ENCODE results near the gene EXTL1. TPM values are rescaled to one million over a fixed set of nuclear protein-coding genes. Genes with fewer than 3 reads are reported as not detected.

Gene EXTL1
- total and polyA plus RNA-seq, 2 donors (not counting 3 experiments of a cell fraction or from before 2014, with no cell fraction given) = not detected

GRCh38 chr1:26025517-26025916 is 3.9 kb downstream of the EXTL1 start:
- FAIRE-seq = no peak

GRCh38 chr1:26027716-26028489 is 6.3 kb downstream of the EXTL1 start:
- H3K27me3 ChIP-seq (ENCODE audit: control insufficient read depth in 2 of 2, insufficient read depth in 2 of 2, low read length in 2 of 2) = peaks cover 0 to under 1% of the 10 kb centered on the region in 2 experiments
- H3K9ac ChIP-seq (replicated peaks; ENCODE audit: extremely low read depth, insufficient read depth, low read length) = no peak overlapping the region
- H3K9me1 ChIP-seq (replicated peaks; ENCODE audit: control insufficient read depth, extremely low read depth, insufficient read depth, low read length) = no peaks in the 10 kb centered on the region
- ChIA-PET CTCF (interaction anchor here (0.5 to 2.3 kb wide), 4 partner anchors 9 to 141 kb away, joined by 3 to 7 read pairs (median 6); partner anchors contain the start of gene PAFAH2), POLR2A (no interaction called here)
- intact Hi-C loops (cut with micrococcal nuclease) = no loop called here
- dilution Hi-C loops (cut with MboI; ENCODE audit: extremely low pct_ligation_motif_present, low sequenced_read_pairs) = no loop called here
- no peaks in the 10 kb centered on the region for H3K4me1 ChIP-seq (ENCODE audit: control insufficient read depth, extremely low read depth, insufficient read depth, low read length)
- DNase-seq (ENCODE audit: low read depth, low spot score) (no peak), FAIRE-seq (no peak)
- BruUV-seq (replicated peaks) = no TSS peak
- no peak overlapping the region for H3K4me2 ChIP-seq (ENCODE audit: insufficient read depth, low read length)
- H3K4me3 ChIP-seq (replicated peaks in 1 of 3; ENCODE audit: insufficient read depth in 1 of 3, low read depth in 1 of 3, low read length in 3 of 3) = no peak overlapping the region
- no peak overlapping the region for H2AFZ ChIP-seq (ENCODE audit: low read depth, low read length)
- TF ChIP-seq JUN (IDR thresholded peaks at IDR 0.05; ENCODE audit: borderline replicate concordance, insufficient read depth, insufficient read length, low read depth) (no peak), MAX (IDR thresholded peaks at IDR 0.05; ENCODE audit: insufficient read depth, insufficient read length) (no peak), GATA2 (IDR thresholded peaks at IDR 0.05; ENCODE audit: insufficient read depth, insufficient read length, low read depth, low read length) (no peak), FOS (IDR thresholded peaks at IDR 0.05; ENCODE audit: borderline replicate concordance, insufficient read depth, low read length) (no peak), MYC (IDR thresholded peaks at IDR 0.05; ENCODE audit: low read depth, low read length) (no peak), POLR2AphosphoS5 (IDR thresholded peaks at IDR 0.05; ENCODE audit: insufficient read depth, low read depth, low read length) (no peak), CTCF (IDR thresholded peaks at IDR 0.05; ENCODE audit: extremely low read depth in 1 of 2, insufficient read depth in 1 of 2, low read depth in 1 of 2, low read length in 2 of 2) (no peak), EZH2 (IDR thresholded peaks at IDR 0.05; ENCODE audit: borderline replicate concordance, low read depth, low read length, severe bottlenecking) (no peak), POLR2A (IDR thresholded peaks at IDR 0.05; ENCODE audit: low read depth, low read length) (no peak)
- H4K20me1 ChIP-seq (replicated peaks; ENCODE audit: control insufficient read depth, extremely low read depth, insufficient read depth, low read length) = no peaks in the 10 kb centered on the region
- no peaks in the 10 kb centered on the region for H3K9me3 ChIP-seq (replicated peaks; ENCODE audit: control insufficient read depth, insufficient read depth, low read length)
- H3K27ac ChIP-seq (ENCODE audit: insufficient read depth, low read depth, low read length) = no peak overlapping the region
- no peaks in the 10 kb centered on the region for H3K36me3 ChIP-seq (ENCODE audit: control insufficient read depth in 2 of 2, extremely low read depth in 1 of 2, insufficient read depth in 2 of 2, low read length in 2 of 2)
- no peaks in the 10 kb centered on the region for H3K79me2 ChIP-seq (ENCODE audit: control insufficient read depth, insufficient read depth, low read length)

More at GRCh38 chr1:26025517-26025916, 3.9 kb downstream of the EXTL1 start:
- no peaks in the 10 kb centered on the region for H3K79me2 ChIP-seq (ENCODE audit: control insufficient read depth, insufficient read depth, low read length)
- H4K20me1 ChIP-seq (replicated peaks; ENCODE audit: control insufficient read depth, extremely low read depth, insufficient read depth, low read length) = no peaks in the 10 kb centered on the region
- no peak for DNase-seq (ENCODE audit: low read depth, low spot score)
- no peak overlapping the region for H2AFZ ChIP-seq (ENCODE audit: low read depth, low read length)
- dilution Hi-C loops (cut with MboI; ENCODE audit: extremely low pct_ligation_motif_present, low sequenced_read_pairs) (no loop called here), intact Hi-C loops (cut with micrococcal nuclease) (no loop called here)
- ChIA-PET POLR2A (no interaction called here), CTCF (no interaction called here)
- no peaks in the 10 kb centered on the region for H3K36me3 ChIP-seq (ENCODE audit: control insufficient read depth in 2 of 2, extremely low read depth in 1 of 2, insufficient read depth in 2 of 2, low read length in 2 of 2)
- no peak overlapping the region for H3K4me2 ChIP-seq (ENCODE audit: insufficient read depth, low read length)
- H3K4me1 ChIP-seq (ENCODE audit: control insufficient read depth, extremely low read depth, insufficient read depth, low read length) = no peaks in the 10 kb centered on the region
- no peaks in the 10 kb centered on the region for H3K9me1 ChIP-seq (replicated peaks; ENCODE audit: control insufficient read depth, extremely low read depth, insufficient read depth, low read length)
- no peak overlapping the region for H3K27ac ChIP-seq (ENCODE audit: insufficient read depth, low read depth, low read length)
- no peaks in the 10 kb centered on the region for H3K9me3 ChIP-seq (replicated peaks; ENCODE audit: control insufficient read depth, insufficient read depth, low read length)
- H3K27me3 ChIP-seq (ENCODE audit: control insufficient read depth in 2 of 2, insufficient read depth in 2 of 2, low read length in 2 of 2) = peaks cover 0 to 4% of the 10 kb centered on the region in 2 experiments
- BruUV-seq (replicated peaks) = no TSS peak
- TF ChIP-seq POLR2A (IDR thresholded peaks at IDR 0.05; ENCODE audit: low read depth, low read length) (no peak), FOS (IDR thresholded peaks at IDR 0.05; ENCODE audit: borderline replicate concordance, insufficient read depth, low read length) (no peak), POLR2AphosphoS5 (IDR thresholded peaks at IDR 0.05; ENCODE audit: insufficient read depth, low read depth, low read length) (no peak)
- H3K9ac ChIP-seq (replicated peaks; ENCODE audit: extremely low read depth, insufficient read depth, low read length) = no peak overlapping the region
- H3K4me3 ChIP-seq (replicated peaks in 1 of 3; ENCODE audit: insufficient read depth in 1 of 3, low read depth in 1 of 3, low read length in 3 of 3) = no peak overlapping the region
